ENCODE data around the gene DDRGK1.
"Not testable (repeated sequence)": the region's sequence is repeated elsewhere in the genome, so short reads cannot be mapped to it uniquely, and the experiment has no call there.

Gene DDRGK1

GRCh38 chr20:3156811-3157619 lies 47.5 kb downstream of the DDRGK1 start:
- H3K9ac ChIP-seq (ENCODE audit: low read depth in 1 of 2, low read length in 2 of 2), result no peak overlapping the region

GRCh38 chr20:3152057-3152644 lies 52.3 kb downstream of the DDRGK1 start:
- H3K4me3 ChIP-seq (ENCODE audit: low read length in 2 of 2); H3K4me1 ChIP-seq (ENCODE audit: control insufficient read depth in 2 of 2, insufficient read depth in 2 of 2, low read length in 2 of 2); H3K27me3 ChIP-seq (ENCODE audit: control insufficient read depth in 2 of 2, insufficient read depth in 2 of 2, low read length in 2 of 2); H3K27ac ChIP-seq (ENCODE audit: low read depth in 2 of 2, low read length in 2 of 2); H3K9me3 ChIP-seq (ENCODE audit: control insufficient read depth in 2 of 2, low read length in 2 of 2); H3K9ac ChIP-seq (ENCODE audit: low read depth in 1 of 2, low read length in 2 of 2): not testable (repeated sequence)
- H3K36me3 ChIP-seq (ENCODE audit: control insufficient read depth in 2 of 2, insufficient read depth in 2 of 2, low read length in 2 of 2), result peaks cover 17 to 35% of the 10 kb centered on the region in 2 donors

More at GRCh38 chr20:3156811-3157619, 47.5 kb downstream of the DDRGK1 start:
- H3K4me1 ChIP-seq (ENCODE audit: control insufficient read depth in 2 of 2, insufficient read depth in 2 of 2, low read length in 2 of 2), result peaks cover 23 to 29% of the 10 kb centered on the region in 2 donors
- no peak overlapping the region for H3K27ac ChIP-seq (ENCODE audit: low read depth in 2 of 2, low read length in 2 of 2)
- H3K27me3 ChIP-seq (ENCODE audit: control insufficient read depth in 2 of 2, insufficient read depth in 2 of 2, low read length in 2 of 2), result no peaks in the 10 kb centered on the region
- peak overlapping the region in 1 of 2 donors; percentile 8 for H3K4me3 ChIP-seq (ENCODE audit: low read length in 2 of 2)
- H3K9me3 ChIP-seq (ENCODE audit: control insufficient read depth in 2 of 2, low read length in 2 of 2), result no peaks in the 10 kb centered on the region
- H3K36me3 ChIP-seq (ENCODE audit: control insufficient read depth in 2 of 2, insufficient read depth in 2 of 2, low read length in 2 of 2), result peaks cover 0 to 12% of the 10 kb centered on the region in 2 donors

- Histone ChIP-seq H3K9ac (ENCODE audit: low read depth in 1 of 2, low read length in 2 of 2) (no peak overlapping the region), H3K4me3 (ENCODE audit: low read length in 2 of 2) (no peak overlapping the region), H3K36me3 (ENCODE audit: control insufficient read depth in 2 of 2, insufficient read depth in 2 of 2, low read length in 2 of 2) (peaks cover 22 to 41% of the 10 kb centered on the region in 2 donors), H3K27ac (ENCODE audit: low read depth in 2 of 2, low read length in 2 of 2) (no peak overlapping the region), H3K4me1 (ENCODE audit: control insufficient read depth in 2 of 2, insufficient read depth in 2 of 2, low read length in 2 of 2) (no peaks in the 10 kb centered on the region), H3K9me3 (ENCODE audit: control insufficient read depth in 2 of 2, low read length in 2 of 2) (no peaks in the 10 kb centered on the region), H3K27me3 (ENCODE audit: control insufficient read depth in 2 of 2, insufficient read depth in 2 of 2, low read length in 2 of 2) (no peaks in the 10 kb centered on the region)
These were observed 53.6 kb downstream of the DDRGK1 start for GRCh38 chr20:3150908-3151307.

GRCh38 chr20:3146732-3147341 lies 57.6 kb downstream of the DDRGK1 start:
- no peaks in the 10 kb centered on the region for H3K4me1 ChIP-seq (ENCODE audit: control insufficient read depth in 2 of 2, insufficient read depth in 2 of 2, low read length in 2 of 2)
- no peaks in the 10 kb centered on the region for H3K27me3 ChIP-seq (ENCODE audit: control insufficient read depth in 2 of 2, insufficient read depth in 2 of 2, low read length in 2 of 2)
- peaks cover 22 to 29% of the 10 kb centered on the region in 2 donors for H3K36me3 ChIP-seq (ENCODE audit: control insufficient read depth in 2 of 2, insufficient read depth in 2 of 2, low read length in 2 of 2)
- no peak overlapping the region for H3K27ac ChIP-seq (ENCODE audit: low read depth in 2 of 2, low read length in 2 of 2)
- no peak overlapping the region for H3K9ac ChIP-seq (ENCODE audit: low read depth in 1 of 2, low read length in 2 of 2)
- no peaks in the 10 kb centered on the region for H3K9me3 ChIP-seq (ENCODE audit: control insufficient read depth in 2 of 2, low read length in 2 of 2)
- H3K4me3 ChIP-seq (ENCODE audit: low read length in 2 of 2), result no peak overlapping the region

- H3K9me3 ChIP-seq (ENCODE audit: control insufficient read depth in 2 of 2, low read length in 2 of 2), result no peaks in the 10 kb centered on the region
- no peaks in the 10 kb centered on the region for H3K4me1 ChIP-seq (ENCODE audit: control insufficient read depth in 2 of 2, insufficient read depth in 2 of 2, low read length in 2 of 2)
- peaks cover 2% of the 10 kb centered on the region in 2 donors for H3K36me3 ChIP-seq (ENCODE audit: control insufficient read depth in 2 of 2, insufficient read depth in 2 of 2, low read length in 2 of 2)
- no peaks in the 10 kb centered on the region for H3K27me3 ChIP-seq (ENCODE audit: control insufficient read depth in 2 of 2, insufficient read depth in 2 of 2, low read length in 2 of 2)
- no peak overlapping the region for H3K9ac ChIP-seq (ENCODE audit: low read depth in 1 of 2, low read length in 2 of 2)
- no peak overlapping the region for H3K27ac ChIP-seq (ENCODE audit: low read depth in 2 of 2, low read length in 2 of 2)
- no peak overlapping the region for H3K4me3 ChIP-seq (ENCODE audit: low read length in 2 of 2)
These were observed 62.7 kb downstream of the DDRGK1 start for GRCh38 chr20:3141757-3142156.

All from mucosa of rectum (tissue), 2 donors.